NCI-H2081 (cell line): ENCODE data around the gene SLC38A1.
A peak's percentile ranks its signal among the peaks of the same experiment; 100 is the strongest.
"Not testable (repeated sequence)": the region's sequence is repeated elsewhere in the genome, so short reads cannot be mapped to it uniquely, and the experiment has no call there.

Experiments
- DNase-seq, 2 experiments: peaks; one replicate each; lab custom pipeline; 2025; lab: John Stamatoyannopoulos, UW

SLC38A1 gene

DNA sequence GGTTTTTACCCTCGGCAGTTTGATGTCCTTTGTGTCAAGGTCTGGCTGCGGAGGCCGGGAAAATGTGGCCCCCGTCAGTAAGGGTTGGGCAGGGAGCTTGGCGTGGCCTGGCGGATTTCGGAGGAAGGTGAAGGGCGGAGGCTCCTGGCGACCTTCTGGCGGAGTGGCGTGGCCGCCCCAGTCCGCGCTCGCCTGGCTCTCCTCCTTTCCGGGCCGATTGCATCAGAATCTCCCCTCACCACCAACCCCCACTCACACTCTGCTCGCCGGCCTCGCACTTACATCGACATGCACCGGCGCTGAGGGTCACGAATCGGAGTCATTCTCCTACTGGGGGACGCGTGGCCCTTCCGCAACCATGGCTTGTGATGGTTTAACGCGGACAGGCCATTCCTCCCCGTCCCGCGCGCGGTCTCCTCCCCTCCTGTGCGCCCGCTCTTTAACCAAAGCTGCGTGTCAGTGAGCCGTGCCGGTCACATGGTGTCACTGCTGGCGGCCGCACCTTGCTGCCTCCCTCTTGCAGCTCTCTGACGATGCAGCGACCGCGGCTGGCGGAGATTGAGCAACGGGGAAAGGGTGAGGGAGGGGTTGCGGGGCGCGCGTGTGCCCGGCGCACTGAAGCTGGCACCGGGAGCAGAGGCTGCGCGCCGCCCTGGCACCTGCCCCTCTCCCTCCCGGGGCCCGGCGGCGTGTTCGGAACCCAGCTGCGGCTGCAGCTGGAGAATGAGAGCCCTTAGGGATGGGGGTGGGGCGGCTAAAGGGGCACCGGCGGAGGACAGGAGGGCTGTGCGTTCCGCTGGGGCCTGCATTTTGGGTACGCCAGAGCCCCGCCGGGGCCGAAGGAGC is at the start of gene SLC38A1:
Gene SLC38A1, minus strand, starts transcription at position 461 of the 846 bp plus-strand sequence. CDS start 29,243 bp downstream, outside the sequence.
- peak; percentile 87 to 93 for DNase-seq

DNA sequence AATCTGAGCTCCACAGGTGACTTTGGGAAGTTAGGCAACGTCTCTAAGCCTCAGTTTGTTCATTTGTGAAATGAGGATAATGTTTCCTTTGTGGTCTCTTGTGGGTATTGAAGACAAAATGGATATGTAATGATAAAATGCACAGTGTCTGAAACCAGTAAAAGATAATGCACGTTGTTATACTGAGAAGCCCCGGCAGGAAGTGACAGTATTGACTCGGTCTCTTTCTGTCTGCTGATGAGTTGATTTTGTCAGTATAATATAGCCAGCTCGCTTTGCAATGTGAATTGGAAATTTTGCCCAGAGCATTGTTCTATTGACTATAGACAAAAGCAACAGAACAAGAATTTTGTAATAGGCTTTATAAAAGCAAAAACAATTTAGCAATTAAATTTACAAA is 49.2 kb upstream of the SLC38A1 start:
- no peak for DNase-seq

DNA sequence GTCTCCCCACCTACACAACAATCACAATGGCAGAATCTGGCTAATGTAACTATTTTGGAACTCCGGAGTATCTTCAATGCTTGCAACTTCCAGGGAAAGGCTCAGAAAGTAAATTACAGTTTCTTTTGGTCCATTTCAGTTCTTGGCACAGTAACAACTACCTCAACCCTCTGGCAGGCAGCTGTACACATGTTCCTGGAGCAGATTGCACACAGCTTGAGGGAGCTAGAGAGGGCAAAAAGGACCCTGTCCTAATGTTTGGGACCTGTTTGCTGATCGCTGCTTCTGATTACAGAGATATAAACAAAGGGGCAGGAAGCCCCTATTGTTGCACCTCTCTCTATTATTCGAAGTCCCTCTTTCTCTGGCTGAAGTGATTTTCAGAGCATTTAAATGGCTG is 35.2 kb upstream of the SLC38A1 start:
- DNase-seq, result no peak

DNA sequence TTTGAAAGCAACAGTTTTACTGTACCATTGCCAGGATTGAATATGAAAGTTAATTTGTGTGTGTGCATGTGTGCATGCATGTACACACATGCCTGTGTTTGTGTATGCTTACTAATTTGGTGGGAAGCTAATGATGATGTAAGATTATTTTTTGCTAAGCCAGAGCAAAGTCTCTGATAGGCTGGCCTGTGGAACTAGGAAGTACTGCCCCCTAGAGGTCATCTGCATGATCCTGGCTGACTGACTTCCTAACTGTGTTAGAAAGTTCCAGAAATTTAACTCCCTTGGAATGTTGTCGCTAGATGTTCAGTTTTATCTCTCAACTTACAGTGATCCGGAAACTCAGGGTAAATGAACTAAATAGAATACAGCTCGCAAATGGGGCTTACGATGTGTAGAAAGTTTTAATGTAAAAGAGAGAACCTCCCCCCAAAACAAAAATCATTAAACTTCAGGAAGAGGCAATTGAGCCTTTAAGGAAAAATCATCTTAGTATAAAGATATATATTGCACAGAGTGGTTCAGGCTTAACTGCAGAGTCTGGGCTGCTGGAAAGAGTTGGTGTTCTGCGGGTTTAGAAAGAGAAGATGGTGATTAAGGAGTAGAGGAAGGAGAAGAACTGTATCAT is 34.3 kb upstream of the SLC38A1 start:
- peak; percentile 7 to 10 for DNase-seq

DNA sequence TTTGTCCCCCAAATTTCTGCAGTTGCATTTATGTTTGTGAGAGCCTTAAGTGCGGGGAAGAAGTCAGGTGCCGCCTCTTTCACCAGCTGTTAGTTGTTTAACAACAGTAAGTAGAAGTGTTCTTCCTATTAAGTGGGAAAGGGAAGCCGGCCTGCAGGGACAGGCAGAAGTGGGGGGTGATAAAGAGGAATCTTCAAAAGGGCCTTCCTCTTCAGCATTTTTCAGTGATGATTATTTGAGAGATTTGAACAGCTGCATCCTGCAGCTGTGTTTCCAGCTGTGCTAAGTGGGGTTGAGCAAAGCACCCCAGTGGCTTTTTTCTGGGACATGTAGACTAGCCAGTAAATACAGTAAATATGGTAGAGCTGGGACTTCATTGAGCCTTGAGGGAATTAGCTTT is 32.1 kb upstream of the SLC38A1 start:
- DNase-seq, result peak; percentile 19 to 55

DNA sequence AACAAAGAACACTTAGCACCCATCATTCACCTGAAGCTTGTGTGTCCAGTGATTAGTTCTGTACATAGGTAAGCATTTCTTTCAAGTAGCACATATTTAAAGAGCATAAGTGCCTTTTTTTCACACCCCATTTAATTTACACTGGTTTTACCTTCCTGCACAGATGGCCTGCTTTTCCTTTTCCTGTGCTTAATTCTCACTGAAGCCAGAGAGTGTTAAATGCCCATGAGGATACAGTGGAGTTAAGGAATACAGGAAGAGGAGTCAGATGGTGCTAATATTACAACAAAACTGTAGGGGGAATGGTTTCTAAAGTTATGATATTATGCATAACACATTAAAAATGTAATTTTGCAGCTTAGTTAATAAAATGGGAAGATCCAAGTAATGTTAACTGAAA is 31.0 kb upstream of the SLC38A1 start:
- DNase-seq, result peak; percentile 54 to 87

DNA sequence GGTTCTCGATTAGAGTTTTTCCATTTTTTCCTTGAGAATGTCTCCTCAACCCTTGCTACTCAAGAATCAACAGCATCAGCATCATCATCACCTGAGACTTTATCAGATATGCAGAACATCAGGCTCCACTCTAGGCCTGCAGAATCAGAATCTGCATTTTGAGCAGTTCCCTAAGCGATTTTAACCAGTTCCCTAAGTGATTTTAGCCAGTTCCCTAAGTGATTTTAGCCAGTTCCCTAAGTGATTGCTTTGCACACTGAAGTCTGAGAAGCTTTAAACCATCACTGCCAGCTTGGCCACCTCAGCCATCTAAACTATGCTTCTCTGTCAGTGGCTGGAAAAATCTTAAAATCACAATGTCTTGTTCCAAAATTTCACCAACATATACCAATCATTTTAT is 29.4 kb upstream of the SLC38A1 start:
- no peak for DNase-seq

DNA sequence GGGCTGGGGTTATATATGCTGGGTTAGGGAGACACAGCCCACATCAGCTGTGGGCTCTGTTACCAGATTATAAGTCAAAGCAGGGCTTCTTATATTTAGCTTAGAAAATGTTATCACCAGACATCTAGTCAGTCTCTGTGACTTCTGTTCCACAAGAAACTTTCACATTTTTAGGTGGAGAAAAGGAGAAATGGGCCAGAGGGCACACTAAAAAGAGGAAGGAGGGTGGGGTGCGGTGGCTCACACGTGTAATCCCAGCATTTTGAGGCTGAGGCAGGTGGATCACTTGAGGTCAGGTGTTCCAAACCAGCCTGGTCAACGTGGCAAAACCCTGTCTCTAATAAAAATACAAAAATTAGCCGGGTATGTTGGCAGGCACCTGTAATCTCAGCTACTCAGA is 28.0 kb upstream of the SLC38A1 start:
- no peak for DNase-seq

DNA sequence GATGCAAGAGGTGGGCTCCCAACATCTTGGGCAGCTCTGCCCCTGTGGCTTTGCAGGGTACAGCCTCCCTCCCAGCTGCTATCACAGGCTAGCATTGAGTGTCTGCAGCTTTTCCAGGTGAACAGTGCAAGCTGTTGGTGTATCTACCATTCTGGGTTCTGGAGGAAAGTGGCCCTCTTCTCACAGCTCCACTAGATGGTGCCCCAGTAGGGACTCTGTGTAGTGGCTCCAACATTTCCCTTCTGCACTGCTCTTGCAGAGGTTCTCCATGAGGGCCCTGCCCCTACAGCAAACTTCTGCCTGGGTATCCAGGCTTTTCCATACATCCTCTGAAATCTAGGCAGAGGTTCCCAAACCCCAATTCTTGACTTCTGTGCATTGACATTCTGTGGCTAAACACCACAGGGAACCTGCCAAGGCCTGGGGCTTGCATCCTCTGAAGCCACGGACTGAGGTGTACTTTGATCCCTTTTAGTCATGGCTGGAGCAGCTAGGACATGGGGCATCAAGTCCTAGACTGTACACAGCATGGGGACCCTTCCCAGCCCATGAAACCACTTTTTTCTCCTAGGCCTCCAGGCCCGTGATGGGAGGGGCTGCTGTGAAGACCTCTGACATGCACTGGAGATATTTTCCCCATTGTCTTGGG is 24.0 kb upstream of the SLC38A1 start:
- DNase-seq, result no peak

DNA sequence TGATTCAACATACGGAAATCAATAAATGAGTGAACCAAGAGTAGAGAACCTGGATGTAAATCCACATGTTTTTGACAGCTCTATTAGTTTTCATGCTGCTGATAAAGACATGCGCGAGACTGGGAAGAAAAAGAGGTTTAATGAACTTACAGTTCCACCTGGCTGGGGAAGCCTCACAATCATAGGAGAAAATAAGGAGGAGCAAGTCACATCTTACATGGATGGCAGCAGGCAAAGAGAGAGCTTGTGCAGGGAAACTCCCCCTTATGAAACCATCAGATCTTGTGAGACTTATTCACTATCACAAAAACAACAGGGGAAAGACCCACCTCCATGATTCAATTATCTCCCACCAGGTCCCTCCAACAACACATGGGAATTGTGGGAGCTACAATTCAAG is 23.1 kb upstream of the SLC38A1 start:
- DNase-seq, result not testable (repeated sequence)

DNA sequence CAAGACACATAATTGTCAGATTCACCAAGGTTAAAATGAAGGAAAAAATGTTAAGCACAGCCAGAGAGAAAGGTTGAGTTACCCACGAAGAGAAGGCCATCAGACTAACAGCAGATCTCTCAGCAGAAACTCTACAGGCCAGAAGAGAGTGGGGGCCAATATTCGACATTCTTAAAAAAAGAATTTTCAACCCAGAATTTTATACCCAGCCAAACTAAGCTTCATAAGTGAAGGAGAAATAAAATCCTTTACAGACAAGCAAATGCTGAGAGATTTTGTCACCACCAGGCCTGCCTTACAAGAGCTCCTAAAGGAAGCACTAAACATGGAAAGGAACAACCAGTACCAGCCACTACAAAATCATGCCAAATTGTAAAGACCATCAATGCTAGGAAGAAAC is 16.3 kb upstream of the SLC38A1 start:
- DNase-seq, result not testable (repeated sequence)

DNA sequence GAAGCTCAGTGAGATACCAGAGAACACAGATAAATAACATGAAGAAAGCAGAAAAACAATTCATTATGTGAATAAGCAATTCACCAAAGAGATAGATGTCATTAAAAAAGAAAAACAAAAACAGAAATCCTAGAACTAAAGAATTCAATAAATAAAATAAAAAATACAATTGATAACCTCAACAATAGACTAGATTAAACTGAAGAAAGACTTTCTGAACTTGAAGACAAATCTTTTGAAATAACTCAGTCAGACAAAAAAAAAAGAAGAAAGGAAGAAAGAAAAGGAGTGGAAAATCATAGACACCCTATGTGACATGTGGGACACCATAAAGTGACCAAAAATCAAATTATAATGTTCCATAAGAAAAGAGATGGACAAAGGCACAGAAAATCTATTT is 14.0 kb upstream of the SLC38A1 start:
- no peak for DNase-seq

DNA sequence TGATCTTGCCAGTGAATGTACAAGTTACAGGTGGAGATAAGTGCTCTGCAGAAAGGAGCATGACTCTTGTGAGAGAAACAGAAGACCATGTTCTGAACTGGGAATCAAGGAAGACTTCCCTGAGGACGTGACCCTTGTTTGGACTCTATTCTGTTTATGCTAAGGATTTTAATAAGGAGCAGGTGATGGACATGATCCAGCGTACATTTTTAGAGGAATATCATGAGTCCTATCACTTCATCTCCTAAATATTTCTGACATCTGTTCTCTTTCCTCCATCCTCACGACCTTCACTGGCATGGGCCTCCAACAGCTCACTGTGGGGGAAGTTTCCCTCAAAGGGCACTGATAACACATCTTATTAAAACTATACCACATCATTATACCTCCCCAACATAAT is 7.9 kb upstream of the SLC38A1 start:
- DNase-seq, result no peak

DNA sequence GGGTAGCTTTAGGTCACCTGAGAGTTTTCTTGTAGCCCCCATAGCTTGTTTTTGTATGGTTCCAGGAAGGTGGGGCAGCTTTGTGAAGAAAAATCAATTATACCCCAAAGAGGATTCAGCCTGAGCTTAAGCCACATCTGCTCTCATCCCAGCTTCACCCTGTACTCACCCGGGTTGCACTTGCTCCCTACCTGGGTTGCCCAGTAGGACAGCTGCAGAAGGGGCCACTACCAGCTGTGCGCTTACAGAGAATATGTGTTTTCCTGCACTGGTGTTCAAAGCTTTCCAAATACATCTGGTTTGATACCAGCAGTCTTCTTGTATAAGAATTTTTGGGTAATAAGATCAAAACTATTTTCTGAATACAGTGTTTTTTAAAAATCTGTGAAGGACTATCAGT is 3.0 kb upstream of the SLC38A1 start:
- DNase-seq, result no peak

DNA sequence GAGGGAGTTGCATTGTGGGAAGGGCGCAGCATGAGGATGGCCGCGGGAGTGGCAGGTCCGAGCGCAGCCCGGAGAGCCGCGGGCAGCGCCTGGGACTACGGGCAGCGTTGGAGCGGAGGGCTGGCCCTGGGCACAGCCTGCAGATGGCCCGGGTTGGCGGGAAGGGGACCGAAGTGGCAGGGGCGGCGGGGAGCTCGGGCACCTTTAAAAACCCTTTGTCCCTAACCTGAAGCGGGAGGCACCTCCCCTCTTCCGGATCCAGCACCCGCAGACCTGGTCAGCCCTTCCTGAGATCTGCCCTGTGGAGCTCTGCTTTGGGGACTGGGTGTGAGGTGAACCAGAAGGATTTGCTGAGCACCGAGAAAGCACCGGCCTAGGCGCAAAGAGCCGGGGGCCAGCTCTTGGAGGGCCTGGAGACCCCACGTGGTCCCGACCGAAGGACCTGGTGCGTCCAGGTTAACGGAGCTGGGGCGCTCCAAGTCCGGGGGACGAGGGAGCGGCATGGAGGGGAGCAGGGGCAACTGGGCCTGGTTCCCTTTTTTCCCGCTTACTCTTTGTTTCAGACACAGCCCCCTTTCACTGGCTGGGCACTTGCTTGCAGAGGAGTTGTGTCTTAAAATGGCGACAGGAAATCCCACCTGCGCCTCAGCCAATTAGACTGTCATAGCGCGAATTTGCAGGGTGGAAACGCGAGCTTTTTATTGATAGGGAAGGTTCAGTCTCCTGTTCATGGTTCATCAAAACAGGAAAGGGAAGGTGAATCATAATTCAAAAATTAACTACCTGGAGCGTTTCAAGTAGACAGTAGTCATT is 792 bp upstream of the SLC38A1 start:
- DNase-seq, result peak; percentile 38 to 57

DNA sequence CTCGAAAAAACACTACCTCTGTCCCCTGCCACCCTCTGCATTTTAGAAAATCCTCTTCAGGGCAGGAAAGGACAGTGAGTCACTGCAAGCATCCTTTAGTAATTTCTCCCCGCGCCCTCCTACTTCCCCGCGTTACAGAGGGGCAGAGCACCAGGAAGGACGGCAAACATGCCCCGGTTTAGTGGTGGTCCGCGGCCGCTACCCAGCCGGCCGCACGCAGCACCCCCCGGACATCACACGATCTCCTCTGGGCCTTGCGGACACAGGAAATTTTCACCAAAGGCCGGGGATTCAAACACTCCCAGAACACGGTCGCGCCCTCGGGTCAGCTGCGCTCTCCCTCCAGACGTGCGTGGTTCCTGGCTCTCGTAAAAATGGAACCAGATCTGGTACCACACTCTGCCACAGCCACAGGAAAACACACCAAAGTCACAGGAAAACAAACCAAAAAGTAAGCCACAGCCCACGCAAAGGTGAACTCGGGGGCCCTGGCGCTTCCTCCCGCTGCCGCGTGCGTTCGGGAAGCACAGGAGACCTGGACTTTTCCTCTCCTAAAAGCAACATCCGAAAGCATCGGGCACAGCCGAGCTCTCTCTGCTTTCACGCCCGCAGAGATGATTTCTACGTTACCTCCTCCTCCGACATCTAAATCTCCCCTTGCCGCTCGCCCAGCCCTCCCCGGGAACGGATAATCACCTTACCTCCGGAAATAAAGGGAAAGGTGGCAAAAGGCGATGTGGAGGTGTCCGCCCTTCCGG is 839 bp downstream of the SLC38A1 start:
- peak in 1 of 2 experiments; percentile 46 for DNase-seq

DNA sequence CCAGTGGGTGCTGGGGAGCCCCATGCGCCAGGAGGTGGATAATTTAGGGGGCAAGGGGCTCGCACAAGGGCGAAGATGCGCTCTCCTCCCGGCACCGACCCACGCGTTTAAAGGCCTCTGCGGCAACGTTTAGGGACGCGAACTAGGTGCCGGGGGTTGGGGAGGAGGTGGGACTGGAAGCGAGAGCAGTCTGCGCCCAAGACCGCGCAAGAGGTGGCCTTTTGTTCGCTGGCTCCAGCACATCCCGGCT is 1.3 kb downstream of the SLC38A1 start:
- peak in 1 of 2 experiments; percentile 45 for DNase-seq

DNA sequence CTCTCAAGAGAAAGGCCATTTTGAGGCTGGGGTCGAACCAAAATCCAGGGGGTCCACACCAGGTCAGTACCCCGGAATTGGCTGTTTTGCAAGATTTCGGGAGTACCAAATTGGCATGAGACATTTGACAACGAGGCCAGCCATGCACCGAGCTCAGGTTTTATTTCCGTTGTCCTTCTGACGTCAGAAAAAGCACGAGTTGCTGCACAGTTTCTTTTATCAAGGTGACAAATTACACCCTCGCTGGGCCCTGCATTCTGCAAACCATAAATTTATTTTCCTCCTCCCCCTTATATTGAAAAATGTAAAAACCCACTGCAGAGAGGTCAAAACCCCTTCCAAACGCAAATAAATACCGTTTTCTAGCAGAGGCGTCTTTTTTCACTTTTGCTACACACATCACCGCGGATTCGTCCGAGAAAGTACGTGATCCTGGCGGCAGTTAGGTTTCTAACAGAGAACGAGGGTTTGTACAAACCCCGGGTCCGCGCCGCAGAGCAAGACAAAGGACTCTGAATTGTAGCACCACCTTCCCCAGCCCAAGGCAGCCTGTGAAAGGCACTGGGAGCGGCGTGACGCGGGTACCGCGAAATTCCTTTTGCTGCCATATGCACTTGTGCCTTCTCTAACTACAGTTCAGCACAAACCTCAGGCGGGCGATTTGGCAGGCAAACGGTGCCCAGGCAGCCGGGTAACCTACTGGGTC is 1.8 kb downstream of the SLC38A1 start:
- DNase-seq, result peak; percentile 56 to 66

DNA sequence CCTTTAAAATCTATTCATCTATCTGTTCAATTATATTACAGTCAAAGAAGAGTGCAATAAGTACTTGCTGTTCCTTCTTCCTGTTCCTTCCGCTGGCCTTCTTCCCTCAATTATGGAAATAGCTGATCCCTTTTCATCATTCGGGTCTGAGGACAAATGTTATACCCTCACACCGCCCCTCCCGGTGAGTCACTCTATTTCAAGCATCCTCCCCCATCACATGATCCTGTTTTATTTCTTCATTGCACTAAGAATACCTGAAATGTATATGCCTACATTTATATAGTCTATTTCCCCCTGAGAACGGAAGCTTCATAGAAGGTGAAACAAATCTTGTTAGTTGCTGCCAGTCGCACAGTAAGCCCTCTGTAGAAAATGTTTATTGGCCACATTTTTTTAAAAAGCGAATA is 2.5 kb downstream of the SLC38A1 start:
- peak; percentile 11 to 52 for DNase-seq

DNA sequence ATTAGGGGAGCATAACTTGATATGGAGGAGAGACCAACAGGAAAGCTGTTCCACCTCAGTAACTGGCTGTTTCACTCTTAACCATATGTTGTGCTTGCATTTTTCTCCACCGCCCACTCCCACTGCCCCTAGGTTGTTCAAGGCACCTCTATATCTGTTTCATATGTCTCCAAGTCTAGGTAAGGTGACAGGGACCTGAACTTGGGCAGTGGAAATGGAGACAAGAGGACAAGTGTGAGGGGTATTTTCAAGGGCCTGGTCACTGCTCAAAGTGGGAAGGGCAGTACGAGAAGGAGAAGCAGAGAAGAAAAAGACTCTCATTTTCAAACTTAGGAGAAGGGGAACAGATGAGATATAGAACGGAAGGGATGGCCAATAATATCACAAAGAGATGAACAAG is 3.1 kb downstream of the SLC38A1 start:
- DNase-seq, result no peak

DNA sequence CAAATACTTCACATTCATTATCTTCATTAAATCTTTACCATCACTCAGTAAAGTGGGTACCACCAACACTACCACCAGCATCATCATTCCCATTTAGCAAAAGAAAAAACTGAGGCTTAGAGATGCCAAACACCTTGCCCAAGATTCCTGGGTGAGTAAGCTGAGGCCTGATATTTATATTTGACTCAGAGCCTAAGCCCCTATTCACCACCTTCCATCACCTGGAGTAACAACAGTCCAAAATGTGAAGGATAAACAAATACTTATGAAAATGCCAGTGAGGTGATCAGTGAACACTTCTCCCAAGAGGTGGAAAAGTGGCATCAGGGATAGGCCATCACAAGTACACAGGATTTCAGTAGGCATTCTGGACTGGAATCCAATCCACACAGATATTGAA is 3.7 kb downstream of the SLC38A1 start:
- DNase-seq, result no peak
